22Rv1 (cell line): Measurements from ENCODE around the gene ACBD3.
A peak's percentile ranks its signal among the peaks of the same experiment; 100 is the strongest.

ENCODE experiments used
- H3K27ac ChIP-seq: fragments of 450-650 bp; 2 replicates; pipeline ENCODE4 v1.5.1; 2017
- CTCF ChIP-seq: fragments of 450-650 bp; IDR thresholded peaks from 2 replicates; pipeline ENCODE4 v1.5.1; 2017; ENCODE audit warnings: mild to moderate bottlenecking
- ZFX ChIP-seq: fragments of 450-650 bp; IDR thresholded peaks from 2 replicates; pipeline ENCODE4 v1.6.1; 2017; ENCODE audit warnings: antibody characterized with exemption, borderline replicate concordance

The ACBD3 gene

DNA sequence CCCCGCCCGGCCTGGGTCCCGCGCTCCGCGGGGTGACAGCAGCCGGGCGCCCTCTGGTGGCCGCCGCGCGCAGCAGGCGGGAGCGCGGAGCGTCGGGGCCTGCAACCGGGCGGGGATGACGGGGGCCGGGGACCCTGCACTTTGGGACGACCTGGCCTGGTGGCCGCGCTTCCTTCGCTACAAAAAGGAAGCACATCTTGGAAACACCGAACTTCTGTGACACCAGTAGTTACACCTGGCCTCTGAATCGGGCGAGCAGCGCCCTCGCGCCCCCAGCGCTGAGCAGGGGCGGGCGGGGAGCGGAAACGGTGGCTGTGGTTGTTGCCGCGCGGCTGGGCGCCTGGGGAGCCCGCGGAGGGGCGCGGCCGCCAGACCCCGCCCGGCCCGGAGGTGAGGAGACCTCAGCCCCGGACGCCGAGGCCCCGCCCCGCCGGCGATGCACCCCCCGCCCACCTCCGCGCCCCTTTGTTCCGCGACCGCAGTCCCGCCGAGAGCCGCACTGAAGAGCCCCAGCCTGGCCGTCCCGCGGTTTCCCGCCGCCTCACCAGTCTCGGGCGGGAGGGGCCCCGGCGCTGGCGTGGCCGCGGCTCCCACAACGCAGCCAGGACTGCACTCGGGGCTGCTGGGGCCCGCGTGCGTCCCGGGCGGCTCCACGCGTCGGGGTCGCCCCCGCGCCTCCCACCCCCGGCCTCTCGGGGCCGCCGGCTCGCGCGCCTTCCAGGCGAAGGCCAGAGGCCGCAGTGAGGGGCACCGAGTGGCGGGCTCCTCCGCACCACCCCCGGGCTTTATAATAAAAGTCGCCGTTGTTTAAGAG is 64.7 kb downstream of the ACBD3 start:
- H3K27ac ChIP-seq: peak overlapping the region; percentile 100

GRCh38 chr1:226121049-226121586 is 65.4 kb downstream of the ACBD3 start:
- TF ChIP-seq ZFX: no peak
- no peak for TF ChIP-seq CTCF
- peak overlapping the region; percentile 100 for H3K27ac ChIP-seq

More for the DNA sequence above, 64.7 kb downstream of the ACBD3 start:
- TF ChIP-seq ZFX: no peak
- TF ChIP-seq CTCF: peak; percentile 100

- TF ChIP-seq CTCF (no peak), ZFX (no peak)
Measured at GRCh38 chr1:226120398-226120797, 66.1 kb downstream of the ACBD3 start.

DNA sequence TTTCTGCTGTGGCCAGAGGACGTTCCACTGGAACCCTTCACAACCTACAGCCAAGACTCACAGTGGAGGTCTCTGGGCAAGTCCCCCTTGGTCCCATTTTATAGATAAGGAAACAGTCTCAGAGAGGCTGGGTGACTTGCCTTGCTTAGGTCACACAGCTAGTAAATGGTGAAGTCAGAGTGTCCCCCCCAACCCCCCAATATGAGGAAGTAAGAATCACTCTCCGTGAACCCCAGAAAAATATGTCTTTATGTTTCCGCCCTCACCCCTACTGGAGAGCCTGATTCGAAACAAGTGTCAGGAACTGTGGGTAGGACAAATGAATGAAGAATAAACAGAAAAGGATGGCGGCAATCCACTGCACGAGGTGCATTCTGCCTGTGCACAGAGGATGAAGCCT is 67.4 kb downstream of the ACBD3 start:
- TF ChIP-seq CTCF (no peak), ZFX (no peak)
- no peak overlapping the region for H3K27ac ChIP-seq

More at GRCh38 chr1:226120398-226120797, 66.1 kb downstream of the ACBD3 start:
- H3K27ac ChIP-seq: no peak overlapping the region

- no peak for TF ChIP-seq ZFX
- no peak for TF ChIP-seq CTCF
- no peak overlapping the region for H3K27ac ChIP-seq
Measured at GRCh38 chr1:226118357-226118756, 68.2 kb downstream of the ACBD3 start.

DNA sequence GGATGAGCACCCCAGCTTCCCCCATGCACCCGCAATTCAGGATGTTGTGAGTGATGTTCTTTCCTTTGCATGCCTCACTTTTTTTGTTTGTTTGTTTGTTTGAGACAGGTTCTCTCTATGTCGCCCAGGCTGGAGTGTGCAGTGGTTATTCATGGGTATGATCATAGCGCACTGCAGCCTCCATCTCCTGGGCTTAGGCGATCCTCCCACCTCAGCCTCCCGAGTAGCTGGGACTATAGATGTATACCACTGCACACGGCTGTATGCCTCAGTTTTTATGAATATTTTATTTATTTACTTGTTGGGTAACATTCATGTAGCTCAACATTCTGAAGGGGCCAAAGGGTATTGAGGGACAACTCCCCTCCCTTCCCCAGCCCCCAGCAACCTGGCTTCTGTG is 69.2 kb downstream of the ACBD3 start:
- no peak for TF ChIP-seq CTCF
- TF ChIP-seq ZFX: no peak
- no peak overlapping the region for H3K27ac ChIP-seq

DNA sequence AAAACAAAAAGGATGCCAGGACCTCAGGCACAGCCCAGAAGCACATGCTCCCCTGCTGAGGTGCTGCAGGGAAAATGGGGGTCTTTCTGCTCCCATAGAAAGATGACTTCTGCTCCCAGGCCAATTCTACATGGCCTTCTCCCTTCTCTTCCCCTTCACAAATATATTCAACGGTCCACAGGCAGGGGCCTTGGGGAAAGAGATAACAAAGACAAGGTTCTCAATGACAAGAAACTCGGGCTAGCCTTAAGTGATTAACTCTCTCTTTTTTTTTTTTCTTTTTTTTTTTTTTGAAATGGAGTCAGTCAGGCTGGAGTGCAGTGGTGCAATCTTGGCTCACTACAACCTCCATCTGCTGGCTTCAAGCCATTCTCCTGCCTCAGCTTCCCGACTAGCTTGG is 69.9 kb downstream of the ACBD3 start:
- peak overlapping the region; percentile 61; the same call in 1 of the 2 replicates for H3K27ac ChIP-seq
- no peak for TF ChIP-seq CTCF
- TF ChIP-seq ZFX: no peak
